NCI-H187 (cell line): ENCODE measurements around the gene NCKAP5.

Experiments used
- DNase-seq, 2 experiments: peaks; one replicate each; lab custom pipeline; 2025; lab: John Stamatoyannopoulos, UW

NCKAP5 gene

DNA sequence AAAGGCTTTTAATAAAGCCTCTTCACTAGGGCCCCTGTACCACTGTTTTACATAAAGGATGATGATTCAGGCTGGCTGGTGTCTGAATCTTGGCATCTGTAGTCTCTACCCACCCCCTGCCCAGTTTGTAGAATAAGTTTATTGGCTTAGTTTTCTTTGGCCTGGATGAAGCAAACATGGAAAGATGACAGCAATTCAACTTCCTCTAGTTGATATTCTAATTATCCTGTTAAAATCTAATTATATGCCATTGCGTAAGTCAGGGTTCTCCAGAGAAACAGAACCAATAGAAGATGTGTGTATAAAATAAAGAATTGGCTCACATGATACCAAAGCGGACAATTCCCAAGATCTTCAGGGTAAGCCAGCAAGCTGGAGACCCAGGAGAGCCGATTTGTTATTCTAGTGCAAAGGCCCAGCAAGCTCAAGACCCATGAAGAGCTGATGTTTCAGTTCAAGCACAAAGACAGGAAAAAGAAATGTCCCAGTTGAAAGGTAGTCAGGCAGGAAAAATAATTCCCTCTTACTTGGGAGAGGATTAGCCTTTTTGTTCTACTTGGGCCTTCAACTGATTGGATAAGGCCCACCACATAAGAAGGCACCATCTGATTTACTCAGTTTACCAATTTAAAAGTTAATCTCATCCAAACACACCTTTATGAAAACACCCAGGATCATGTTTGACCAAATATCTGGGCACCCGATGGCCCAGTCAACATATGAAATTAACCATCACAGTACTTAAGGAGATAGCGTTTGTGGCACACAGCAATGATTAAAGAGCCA lies 815.6 kb downstream of the NCKAP5 start:
- no peak for DNase-seq

DNA sequence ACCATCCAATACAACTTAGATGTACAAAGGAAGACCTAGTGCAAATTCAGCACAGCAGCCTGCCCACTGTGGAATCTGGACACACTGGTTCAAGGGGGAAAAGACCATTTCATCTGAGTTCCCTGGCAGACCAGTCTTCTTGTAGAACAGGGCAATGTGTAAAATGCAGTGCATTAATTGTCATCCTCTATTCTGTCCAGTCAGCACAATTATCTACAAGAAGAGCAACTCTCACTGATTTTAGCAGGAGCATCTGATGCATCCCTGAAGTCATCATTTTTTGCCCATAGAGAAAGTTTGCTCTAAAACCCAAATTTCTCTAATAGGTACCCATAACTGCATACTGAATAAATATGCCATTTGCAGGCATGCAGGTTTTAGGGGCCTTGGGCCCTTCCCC lies 816.4 kb downstream of the NCKAP5 start:
- DNase-seq, result no peak

DNA sequence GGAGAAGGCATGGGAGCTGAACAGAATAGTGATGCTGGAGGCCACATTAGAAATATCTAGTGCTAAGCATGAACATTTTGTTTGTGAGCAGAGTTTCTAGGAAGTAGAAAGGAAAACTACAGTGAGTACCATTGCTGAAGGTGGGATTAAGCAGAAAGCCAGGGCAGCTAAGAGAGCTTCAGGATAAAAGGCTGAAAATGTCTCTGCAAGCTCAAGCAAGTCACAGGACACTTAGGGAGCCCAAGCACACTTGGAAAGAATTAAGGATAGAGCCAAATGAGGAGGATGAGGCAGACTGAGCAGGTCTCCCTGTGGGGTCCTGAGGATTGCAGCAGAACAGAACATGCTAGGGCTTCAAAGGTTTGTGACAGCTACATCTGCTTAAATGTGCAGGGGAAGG lies 817.7 kb downstream of the NCKAP5 start:
- no peak for DNase-seq

DNA sequence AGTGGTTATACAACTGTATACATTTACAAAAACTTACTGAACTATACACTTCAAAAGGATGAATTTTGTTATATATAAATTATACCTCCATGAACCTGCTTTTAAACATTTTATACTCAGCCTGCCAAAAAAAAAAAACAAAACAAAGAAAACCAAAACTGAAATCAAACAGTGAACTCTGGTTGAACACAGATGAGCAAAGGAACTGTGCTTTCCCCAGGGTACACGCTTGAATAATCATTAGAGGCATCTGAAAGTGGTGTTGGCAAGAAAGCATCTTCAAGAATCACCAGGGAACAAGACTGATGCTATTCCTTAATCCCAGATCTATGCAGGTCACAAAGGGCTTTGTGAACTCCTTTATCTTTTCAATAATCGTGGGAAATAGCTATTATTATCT lies 821.2 kb downstream of the NCKAP5 start:
- no peak for DNase-seq

DNA sequence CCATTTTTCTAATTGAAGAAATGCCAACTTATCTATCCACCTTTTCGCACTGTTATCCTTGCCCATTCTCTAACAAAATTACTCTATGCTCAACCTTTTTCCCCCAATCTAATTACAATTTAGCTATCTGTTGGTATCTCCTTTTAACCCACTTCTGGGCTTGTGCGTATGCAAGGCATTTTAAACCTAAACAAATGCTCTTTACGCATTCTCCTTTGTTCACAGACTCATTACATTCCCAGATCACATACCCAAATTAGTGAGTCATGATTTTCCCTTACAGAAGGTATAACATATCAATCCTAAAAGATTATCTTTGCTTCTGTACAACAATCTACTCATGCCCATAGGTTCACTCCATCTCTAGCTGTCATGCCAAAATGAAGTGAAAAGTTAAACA lies 826.5 kb downstream of the NCKAP5 start:
- DNase-seq, result no peak

DNA sequence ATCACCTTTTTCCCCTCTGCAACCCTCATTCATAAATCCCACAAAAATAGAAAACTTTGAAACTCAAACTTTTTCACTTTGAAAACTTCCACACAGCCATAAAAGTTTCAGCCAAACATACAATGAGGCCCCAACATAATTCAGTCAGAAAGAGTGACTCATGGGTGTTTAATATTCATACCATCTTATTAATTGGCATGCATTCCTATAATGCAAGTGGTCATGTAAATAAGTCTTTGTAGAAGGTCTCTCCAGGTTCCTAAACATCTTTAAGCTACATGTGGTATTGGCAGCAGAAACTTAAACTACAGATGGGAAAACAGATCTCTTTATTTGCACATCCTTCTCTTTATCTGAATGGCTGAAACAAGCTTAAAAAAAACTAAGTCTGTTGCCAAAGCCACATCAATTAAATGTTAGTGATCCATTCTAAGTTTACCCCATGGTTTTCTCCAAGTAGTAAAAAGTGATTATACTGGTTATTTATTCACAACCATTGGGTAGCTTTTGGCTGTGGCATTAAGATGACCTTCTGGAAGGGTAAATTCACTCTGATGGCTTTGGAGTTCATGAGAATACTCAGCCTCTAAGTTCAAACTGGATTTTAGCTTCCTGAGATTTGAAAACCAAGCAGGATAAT lies 828.1 kb downstream of the NCKAP5 start:
- DNase-seq, result no peak

DNA sequence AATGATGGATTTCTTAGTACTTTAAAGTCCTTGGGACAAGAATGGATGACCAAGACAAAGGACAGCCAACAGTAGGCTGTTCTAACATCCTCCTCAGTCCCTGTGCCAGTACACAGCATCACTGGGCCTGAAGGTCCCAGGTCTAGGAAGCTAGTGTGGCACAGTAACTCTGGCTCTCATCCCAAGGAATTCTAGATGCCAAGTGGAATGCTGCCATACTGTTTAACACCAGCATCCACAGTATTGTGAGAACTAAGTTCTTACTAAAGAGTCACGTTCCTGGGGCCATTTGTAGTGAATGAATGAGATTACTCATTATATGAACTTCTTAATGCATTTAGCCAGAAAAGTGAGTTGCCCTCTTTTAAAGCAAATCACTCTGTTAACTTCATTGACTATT lies 830.0 kb downstream of the NCKAP5 start:
- DNase-seq, result no peak

DNA sequence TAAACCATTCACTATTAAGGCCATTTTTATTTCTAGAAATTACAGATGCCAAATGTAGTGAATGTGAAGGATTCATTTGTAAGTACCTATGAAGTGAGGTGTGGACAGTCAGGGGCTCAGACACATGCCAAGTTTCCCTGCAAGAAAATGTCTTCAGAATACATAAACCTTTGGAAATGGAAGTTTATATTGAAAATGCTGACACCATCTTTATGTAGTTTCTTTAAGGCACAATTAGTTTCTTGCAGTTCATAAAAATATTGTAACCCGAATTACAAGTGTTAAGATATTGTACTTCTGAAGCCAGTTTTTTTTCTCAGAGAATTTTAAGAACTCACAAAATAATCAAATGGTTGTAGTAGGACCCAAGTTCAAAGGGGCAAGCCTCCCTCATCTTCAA lies 832.2 kb downstream of the NCKAP5 start:
- no peak for DNase-seq

DNA sequence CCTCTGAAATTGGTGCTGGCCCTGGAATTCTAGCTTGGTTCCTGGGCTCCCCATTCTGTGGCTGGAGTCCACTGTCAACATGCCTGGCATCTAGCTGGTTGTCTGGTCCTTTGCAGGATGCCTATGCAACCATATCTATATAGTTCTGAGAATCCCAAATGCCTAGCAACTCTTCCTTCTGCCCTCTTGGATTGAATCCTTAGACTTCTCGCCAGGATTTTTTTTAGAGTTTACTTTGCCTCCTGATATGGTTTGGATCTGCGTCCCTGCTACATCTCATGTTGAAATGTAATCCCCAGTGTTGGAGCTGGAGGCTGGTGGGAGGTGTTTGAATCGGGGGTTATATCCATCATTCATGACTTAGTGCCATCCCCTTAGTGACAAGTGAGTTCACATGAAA lies 833.3 kb downstream of the NCKAP5 start:
- no peak for DNase-seq

DNA sequence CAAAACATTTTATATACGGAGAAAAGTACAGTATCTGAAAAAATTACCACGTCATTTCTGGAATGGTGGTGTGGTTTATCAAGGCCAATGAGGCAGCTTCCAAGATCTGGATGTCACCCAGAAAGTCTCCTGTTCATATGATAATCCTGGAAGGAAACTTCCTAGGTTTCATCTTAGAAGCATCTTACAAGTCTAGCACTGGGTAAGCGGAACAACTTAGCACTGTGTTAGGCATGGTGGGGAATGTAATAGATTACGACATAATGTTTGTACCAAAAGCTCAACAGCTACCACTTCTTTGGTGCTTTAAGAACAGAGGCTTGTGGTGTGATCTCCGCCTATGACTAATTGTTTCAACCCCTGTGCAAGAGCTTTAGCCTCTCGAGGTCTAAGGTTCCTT lies 835.2 kb downstream of the NCKAP5 start:
- DNase-seq, result no peak

DNA sequence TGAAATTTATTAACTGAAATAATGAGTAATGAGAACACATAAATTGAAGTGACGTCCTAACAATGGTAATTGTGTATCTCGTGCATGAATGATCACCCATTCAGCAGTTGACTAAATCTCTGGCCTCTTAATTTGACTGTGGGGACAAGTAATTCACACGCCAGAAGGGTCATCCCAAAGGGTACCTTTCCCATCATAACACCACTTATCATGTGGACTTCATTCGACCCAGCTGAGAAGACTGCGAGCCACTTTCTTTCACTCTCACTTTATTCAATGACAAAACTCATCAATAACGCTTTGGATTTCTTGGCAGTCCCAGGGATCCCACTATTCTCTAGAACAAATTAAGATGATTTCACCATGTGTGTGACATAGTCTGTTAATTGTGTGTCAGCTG lies 835.6 kb downstream of the NCKAP5 start:
- no peak for DNase-seq

DNA sequence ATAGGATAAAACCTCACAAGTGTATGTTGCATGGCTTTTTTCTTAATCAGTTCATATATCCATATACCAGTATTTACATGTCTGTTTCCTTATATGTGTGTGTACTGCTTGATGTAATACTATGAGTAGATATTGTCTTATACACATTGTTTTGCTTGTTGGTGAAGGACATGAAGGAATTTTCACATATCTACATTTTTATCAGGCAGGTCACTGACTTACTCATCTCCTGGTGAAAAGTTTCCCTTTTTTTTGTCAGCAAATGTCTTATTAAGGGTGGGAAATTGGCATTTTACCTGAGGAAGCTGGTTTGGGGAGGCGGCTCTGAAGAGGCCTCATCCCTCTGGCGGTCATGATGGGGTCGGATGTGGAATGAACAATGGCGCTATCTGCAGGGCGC lies 836.8 kb downstream of the NCKAP5 start:
- no peak for DNase-seq

DNA sequence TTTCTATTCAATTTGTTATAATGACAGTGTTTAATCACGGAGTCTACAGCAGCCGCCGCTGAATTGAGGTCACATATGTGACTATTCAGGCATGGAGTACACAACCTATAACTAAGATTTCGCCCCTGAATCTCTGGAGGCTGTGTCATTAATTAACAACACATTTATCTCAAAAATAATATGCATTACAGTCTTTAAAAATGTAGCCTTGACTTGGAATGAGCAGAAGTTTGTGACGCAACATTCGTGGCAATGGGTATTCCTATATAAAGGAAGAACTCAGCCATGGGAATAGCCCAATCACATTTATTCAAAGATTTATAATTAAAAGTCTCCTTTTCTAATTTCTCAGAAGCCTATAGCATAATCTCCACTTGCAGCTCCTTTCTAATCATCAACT lies 837.7 kb downstream of the NCKAP5 start:
- DNase-seq, result no peak

DNA sequence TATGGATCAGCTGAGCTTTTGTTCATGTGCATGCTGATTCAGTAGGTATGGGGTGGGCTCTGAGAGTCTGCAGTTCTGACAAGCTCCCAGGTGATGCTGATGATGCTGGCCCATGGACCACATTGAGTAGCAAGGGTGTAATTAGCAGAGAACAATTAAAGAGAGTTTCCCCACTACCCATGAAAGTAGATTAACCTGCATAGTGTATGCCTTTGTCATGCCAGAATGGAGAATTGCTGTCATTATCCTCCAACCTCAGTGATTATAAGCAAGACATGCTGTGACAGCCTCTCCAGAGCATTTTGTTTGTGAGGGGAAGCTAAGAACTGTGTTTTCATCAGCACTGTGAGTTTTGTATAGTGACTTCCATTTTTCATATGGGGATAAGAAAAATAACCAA lies 838.7 kb downstream of the NCKAP5 start:
- DNase-seq, result no peak

DNA sequence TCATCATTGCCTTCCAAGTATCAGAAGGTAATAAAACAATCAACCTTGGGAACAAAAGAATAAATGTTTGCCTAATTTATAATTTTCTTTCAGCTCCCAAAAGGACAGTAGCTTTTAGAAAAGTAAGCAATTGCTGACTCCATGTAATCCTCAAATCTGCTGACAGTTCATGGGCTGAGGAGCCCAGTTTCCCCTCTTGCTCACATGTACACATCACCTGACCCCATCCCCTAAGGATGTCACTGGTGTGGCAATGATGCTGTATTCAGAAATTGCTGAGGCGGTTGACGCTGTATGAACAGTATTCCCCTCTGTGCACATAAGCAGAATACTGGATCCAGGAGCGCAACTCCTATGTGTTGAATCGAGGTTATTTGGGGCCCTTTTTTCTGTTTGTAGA lies 842.1 kb downstream of the NCKAP5 start:
- no peak for DNase-seq

DNA sequence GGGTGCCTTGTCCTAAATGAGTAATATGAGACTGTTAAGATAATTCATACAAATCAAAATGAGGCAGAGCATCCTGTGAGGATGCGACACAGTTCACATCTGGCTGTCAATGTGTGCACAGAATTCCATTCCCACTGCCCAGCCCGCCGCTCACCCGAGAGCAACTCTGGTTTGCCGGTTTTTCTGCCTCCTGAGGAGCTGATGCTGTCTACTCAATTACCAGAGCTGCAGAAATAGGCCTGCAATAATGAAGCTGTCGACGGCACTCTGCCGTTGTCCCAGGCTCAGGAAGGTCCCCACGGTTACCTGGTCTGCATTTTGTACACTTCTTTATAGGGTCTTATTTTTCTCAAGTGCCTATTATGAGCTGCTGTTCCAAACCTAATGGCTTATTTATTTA lies 842.5 kb downstream of the NCKAP5 start:
- no peak for DNase-seq

DNA sequence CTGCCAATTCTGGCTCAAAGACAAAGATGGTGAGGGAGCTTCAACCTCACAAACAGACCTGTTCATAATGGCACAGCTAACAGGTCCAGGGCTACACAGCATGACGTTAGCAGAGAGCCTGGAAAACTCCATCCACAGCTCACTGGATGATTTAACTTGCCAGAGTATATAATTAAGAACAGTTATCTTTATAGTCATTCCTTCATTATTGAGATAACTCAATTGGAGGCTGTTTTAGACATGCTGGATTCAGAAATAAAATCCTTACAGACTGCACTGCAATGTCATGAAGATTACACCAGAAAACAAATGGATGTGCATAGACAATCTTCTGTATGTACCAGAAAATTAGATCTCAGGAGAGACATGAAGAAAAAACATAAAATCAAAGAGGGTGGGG lies 843.1 kb downstream of the NCKAP5 start:
- DNase-seq, result no peak

DNA sequence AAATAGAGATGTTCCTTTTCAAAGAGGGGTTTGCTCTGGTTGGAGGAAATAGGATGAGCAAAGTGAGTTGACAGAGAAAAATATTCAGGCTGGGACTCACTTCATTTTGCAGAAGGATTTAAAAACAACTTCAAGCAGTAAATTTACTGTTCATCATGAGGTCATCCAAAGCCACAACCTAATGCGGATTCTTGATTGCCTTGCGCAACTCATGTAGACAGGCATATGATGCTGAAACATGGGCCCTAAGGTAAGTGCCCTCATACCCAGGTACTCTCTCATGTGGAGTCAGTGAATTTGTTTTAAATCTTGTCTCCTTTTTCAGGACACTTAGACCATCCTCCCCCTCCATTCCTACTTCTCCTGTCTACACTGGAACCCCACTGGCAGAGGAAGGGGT lies 846.3 kb downstream of the NCKAP5 start:
- no peak for DNase-seq

DNA sequence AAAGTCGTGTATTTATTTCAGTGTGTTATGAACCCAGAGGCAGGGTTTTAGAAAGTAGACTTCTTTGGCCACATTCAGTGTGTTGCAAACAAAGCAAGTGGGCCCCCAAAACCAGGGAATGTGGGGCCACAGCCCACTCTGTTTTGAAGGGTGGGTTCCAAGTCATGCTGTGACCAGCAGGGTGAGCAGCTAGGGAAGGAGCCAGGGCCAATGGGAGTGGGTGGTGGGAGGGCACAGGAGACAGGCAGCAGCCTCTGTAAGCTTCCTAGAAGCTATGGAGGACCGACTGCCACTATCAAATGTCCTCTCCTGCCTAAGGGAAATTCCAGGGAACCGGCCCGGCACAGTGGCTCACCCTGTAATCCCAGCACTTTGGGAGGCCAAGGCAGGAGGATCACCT lies 847.9 kb downstream of the NCKAP5 start:
- DNase-seq, result no peak

DNA sequence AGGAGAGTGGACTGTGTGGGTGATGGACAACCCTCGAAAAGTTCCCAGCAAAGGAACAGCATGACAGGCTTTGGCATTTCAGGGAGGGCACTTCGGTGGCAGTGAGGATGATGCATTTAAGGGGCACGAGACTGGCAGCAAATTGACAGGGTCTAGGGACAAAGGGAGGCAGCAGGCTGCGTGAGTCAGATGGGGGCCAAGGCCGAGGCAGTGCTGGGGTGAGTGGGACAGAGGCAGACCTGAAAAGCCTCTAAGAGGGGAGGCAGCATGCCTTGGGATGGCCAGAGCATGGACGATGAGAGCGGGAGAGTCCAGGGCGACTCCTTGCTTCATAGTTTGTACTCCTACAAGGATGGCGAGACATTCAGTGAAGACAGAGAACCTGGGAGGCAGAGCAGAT lies 848.8 kb downstream of the NCKAP5 start:
- no peak for DNase-seq

DNA sequence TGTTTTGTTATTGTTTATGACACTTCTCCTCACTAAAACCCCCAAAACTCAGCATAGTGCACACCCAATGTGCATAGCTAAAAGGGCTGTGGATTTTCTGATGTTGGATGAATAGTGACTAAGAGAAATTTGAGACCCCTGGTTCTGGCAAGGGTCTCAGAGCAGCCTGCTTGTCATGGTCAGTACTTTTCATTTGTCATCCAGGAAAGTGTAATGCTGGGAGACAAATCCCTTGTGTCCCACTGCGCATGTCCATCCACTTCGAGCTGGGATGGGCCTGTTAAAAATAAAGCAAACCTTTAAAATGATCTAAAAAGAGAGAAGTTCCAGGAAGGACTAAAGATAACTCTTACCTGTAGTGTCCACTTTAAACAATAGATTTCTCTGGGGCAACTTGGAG lies 851.3 kb downstream of the NCKAP5 start:
- DNase-seq, result no peak

DNA sequence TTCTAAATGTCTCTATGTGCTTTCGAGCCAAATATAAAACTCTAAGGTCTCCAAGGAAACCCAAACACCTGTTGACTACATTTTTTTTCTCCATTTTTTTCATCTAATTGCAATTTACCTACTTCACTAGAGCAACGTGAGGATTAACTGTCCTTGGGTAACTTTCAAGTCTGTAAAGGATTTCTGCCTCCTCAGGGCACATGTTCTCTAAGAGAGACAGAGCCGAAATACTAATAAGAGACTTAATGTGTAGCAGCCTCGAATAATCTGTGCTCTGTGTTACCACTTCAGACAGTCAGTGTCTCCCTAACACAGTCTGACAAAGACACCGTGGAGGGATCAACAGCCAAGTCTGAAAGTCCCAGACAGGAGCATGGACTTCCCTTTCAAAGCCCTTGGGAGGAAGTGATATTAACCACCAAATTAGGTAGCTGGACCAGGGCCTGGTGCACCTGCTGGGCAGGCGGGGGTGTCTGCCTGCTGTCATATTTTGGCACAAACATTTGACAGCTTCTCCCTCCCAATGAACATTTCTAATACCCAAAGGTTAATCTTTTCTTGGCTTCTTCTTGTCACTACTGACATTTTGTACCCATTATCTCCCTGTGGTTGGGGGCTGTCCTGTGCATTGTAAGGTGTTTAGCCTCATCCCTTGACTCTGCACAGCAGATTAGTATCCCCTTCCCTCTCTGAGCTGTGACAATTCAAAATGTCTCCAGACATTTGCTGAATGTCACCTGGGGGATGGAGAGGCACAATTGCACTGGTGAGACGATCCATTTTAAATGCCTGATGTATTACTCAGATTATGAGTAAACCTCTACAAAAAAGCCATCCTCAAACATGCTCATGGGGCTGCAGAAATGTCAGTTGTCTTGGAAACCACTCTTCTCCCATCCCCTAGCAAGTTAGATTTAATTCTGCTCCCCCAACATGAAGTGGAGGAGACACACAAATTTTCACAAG lies 852.6 kb downstream of the NCKAP5 start:
- DNase-seq, result no peak

DNA sequence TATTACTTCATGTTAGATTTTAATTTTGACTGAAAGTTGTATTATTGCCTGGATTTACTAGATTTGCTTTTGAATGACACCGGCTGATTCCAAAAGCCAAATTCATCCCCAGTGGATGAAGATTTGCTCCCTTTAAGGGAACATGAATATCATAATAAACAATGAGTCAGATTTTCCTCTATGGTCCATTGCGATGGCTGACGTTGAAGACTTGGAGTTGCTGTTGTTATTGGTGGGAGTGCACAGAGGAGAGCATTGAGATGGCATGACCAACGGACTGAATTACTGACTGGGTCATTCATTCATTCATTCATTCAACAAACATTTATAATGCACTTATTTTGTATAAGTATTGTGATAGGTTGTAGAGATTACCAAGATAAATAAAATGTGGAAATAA lies 864.9 kb downstream of the NCKAP5 start:
- DNase-seq, result no peak
